HG03108 (cell line): ENCODE results near the gene DCAF15.
"Not testable (repeated sequence)": the region's sequence is repeated elsewhere in the genome, so short reads cannot be mapped to it uniquely, and the experiment has no call there.

ENCODE experiments used
- ATAC-seq: cut with Tn5 transposase; IDR thresholded peaks from one replicate; pipeline ENCODE4 v1.9.1; 2021; ENCODE audit warnings: moderate library complexity; ENCODE audit not compliant: unreplicated experiment

Gene DCAF15

GRCh38 chr19:13959141-13959961, 7.0 kb downstream of the DCAF15 start:
- ATAC-seq = no peak

DNA sequence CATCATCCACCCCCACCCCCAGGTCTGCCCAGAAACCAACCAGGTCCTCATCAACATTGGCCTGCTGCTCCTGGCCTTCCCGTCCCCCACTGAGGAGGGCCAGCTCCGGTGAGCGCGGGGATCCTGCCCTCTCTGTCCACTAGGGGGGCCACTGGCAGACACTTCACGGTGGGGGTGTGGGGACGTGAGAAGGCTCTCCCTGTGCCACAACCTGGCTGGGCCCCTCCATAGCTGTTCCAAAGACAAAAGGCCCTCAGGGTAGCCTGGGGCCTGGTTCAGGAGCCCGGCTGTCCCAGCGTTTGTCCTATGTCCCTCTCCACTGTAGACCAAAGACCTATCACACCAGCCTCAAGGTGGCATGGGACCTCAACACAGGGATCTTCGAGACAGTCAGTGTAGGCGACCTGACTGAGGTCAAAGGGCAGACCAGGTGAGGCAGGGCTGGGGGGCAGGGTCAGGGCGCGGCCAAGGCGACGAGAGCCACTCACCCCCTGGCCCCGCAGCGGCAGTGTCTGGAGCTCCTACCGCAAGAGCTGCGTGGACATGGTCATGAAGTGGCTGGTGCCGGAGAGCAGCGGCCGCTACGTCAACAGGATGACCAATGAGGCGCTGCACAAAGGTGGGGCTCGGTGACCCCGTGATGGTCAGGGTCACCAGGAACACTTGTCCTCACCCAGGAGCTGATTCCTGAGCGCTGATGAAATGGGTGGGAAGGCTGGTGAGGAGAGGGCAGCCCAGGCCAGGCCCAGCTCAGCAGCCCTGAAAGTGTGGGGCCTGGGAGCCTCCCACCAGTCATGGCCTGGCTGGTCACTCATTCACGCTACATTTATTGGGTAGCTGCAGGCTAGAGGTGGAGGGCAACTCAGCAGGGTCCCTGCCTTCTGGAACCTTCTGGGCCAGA, 7.9 kb downstream of the DCAF15 start:
- no peak for ATAC-seq

GRCh38 chr19:13960863-13961784, 8.8 kb downstream of the DCAF15 start:
- no peak for ATAC-seq

DNA sequence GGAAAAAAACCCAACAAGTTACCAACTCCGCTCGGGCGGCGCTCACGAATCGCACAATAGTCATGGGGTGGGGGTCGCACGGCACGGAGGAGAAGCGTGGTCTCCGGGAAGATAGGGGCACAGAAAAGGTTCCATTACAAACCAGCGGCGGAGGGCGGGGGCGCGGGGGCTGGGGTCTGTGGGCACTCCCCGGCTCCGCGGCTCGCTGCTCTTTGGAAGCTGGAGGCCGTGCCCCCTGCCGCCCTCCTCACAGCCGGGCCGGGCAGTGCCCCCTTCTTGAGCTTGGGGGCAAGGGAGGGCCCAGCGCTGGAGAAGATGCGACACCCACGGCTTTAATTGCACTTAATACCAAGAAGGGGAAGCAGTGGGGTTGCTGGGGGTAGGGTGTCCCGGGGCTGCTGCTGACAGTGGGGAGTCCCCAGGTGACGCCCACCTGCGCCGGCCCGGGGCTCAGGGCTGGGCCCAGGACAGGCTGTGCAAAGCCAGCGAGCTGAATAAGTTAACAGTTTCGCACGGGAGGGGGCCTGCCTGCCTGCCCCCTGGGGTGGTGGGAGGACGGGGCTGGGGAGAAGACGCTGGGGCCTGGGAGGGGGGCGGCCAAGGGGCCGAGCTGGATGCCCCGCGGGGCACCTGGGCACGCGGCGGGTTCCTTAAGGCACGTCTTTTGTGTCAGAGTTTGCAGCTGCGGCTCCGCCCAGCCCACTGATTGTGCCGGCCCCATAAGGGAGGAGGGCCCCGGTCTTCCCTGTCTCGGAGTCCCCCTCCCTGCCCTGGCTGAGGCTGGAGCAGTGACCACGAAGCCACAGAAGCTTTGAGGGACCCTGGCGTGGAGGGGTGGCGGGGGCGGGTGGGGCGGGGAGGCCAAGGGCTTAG, 9.8 kb downstream of the DCAF15 start:
- ATAC-seq = no peak

DNA sequence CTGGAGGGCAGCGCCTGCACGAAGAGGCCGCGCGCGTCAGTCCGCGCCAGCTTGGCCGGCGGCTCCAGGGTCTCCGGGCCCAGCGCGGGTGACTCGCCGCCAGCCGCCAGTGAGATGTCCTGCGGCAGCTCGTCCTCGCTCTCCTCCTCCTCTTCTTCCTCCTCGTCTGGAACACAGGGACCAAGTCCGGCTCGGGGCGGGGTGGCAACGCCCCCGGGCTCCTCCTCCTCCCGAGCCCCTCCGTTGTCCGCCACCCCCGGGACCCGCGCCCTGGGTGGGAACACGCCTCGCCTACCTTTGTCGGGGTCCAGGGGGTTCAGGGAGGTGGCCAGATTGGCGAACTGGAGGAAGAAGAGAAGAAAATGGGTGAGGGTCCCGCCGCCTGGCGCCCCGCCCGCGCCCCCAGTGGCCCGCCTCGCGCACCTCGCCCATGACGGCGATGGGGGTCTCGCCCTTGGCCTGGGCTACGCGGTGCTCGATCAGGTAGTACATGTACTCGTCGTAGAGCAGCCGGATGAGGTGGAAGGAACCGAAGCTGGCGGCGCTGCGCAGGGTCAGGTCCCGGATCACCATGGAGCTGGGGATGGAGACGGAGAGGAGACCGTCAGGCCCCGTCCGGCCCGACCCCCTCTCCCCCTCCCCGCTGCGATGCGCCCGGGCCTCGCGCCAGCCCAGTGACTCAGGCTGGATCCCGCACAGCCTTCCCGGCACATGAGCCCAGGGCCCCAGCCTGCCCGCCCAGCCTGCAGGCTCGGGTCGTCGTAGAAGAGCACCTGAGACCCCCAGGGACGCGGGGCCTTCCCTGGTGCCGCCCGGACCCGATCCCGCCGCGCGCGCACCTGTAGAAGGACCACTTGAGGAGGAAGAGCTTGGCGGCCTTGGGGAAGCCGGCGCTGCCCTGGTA, 10.6 kb downstream of the DCAF15 start:
- ATAC-seq = no peak

- ATAC-seq = no peak
Measured at GRCh38 chr19:13963603-13964105, 11.3 kb downstream of the DCAF15 start.

DNA sequence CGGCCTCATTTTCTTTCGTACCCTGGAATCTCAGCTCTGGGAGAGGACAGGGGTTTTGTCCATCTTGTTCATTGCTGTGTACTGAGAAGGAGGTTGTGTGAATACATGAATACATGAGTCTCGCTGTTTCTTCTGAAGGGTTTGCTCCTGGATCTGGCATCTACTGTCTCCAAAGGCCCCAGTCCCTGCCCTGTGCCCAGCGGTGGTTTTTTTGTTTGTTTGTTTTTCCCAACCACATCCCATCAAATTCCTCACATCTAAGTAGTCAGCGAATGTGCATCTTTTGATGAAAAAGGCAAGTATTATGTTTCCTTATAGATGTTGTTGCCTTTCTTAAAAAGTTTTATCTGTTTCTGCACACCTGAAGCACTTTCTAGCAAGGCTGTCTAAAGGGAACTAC, 12.5 kb downstream of the DCAF15 start:
- ATAC-seq = no peak

- ATAC-seq = no peak
Measured at GRCh38 chr19:13965377-13965896, 13.1 kb downstream of the DCAF15 start.

GRCh38 chr19:13965926-13966683, 13.8 kb downstream of the DCAF15 start:
- no peak for ATAC-seq

DNA sequence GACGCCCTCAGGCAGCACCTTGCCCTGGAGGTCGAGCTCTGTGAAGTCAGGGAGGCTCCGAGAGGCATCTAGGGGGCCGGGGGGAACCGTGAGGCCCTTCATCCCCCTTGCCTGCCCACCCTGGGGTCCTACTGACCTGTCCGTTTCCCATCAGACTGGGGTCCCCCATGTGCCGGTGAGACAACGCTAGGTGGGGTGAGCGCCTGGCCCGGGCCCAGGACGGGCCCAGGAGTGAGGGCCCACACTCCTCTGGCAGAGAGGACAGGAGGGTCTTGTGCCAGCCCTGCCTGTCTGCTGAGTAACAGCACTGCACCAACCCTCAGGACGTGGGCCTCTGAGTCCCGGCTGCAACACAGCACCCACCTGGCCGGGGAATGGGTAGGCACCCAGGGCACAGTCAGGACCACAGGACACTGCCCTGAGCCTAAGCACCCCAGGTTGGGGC, 14.4 kb downstream of the DCAF15 start:
- ATAC-seq = no peak

GRCh38 chr19:13967206-13967605, 14.9 kb downstream of the DCAF15 start:
- ATAC-seq = not testable (repeated sequence)

DNA sequence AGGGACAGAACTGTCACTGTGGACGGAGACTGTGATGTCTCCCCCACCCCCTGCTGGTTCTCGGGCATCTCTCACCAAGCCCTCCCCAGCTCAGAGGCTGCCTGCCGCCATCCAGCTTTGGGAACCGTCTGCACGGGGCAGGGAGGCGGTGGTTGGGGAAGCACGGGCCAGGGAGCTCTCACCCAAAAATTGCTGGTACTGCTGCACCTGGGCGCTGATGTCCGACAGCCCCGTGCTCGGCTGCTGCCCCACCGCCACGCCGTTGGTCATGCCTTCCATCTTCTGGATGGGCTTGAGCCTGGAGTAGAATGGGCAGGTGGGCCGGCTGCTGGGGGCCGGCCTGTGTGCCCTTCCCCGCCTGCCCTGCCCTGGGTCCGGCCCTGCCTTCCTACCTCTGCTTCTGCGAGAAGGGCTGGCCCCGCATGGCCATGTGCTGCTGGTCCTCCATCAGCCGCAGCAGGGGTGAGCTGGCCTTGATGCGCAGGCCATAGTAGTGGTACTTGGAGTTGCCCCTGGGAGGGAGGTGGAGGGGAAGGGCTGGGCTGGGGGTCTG, 16.1 kb downstream of the DCAF15 start:
- no peak for ATAC-seq

- no peak for ATAC-seq
Measured at GRCh38 chr19:13968999-13969398, 16.7 kb downstream of the DCAF15 start.

DNA sequence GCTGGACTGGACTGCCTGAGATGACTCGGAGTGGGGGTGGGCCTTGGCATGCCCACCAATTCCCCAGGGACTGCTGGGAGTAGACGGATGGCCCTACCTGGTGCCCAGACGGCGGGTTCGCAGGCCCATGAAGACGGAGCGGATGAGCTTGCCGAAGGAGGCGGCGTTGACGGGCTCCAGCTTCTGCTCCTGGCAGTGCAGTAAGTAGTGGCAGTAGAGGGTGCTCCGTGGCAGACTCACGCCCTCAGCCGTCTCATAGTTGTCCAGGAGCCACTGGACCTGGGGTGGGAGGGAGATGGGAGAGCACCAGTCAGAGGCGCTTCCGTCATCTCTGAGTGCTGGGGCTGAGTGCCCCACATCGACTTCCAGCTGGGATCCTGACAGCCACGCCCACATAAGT, 17.6 kb downstream of the DCAF15 start:
- no peak for ATAC-seq

DNA sequence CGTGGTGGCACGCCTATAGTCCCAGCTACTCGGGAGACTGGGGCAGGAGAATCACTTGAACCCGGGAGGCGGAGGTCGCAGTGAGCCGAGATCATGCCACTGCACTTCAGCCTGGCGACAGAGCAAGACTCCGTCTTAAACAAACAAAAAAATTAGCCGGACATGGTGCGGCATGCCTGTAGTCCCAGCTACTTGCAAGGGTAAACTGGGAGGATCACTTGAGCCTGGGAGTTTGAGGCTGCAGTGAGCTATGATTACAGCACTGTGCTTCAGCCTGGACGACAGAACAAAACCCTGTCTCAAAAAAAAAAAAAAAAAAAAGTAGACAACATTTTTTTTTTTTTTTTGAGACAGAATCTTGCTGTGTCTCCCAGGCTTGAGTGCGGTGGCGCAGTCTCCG, 19.6 kb downstream of the DCAF15 start:
- not testable (repeated sequence) for ATAC-seq

- no peak for ATAC-seq
Measured at GRCh38 chr19:13972368-13973155, 20.3 kb downstream of the DCAF15 start.

GRCh38 chr19:13973479-13973878, 21.2 kb downstream of the DCAF15 start:
- ATAC-seq = not testable (repeated sequence)
